Putamen (tissue), 1 donor: ENCODE results near the gene ADGRG2.

ENCODE experiments used
- DNase-seq: peaks from one replicate; pipeline ENCODE4 v3.0.0-alpha.2; 2016; ENCODE audit warnings: low spot score

ADGRG2 gene

DNA sequence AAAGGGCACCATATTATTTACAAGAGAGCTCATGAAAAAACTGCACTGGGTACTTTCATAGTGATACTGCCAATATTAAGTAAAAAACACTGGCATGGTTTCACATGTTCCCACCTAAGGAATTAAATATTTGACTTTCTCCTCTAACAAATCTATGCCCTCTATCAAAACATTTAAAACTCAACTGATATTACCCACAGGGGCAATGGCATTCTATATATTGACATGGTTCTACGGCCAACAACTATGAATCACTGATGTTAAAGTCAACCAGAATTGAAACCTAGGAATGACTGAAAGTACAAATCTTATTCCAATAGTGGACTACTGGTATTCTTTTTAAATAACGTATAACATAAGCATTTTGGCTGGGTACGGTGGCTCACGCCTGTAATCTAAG, 166.6 kb downstream of the ADGRG2 start:
- no peak for DNase-seq

DNA sequence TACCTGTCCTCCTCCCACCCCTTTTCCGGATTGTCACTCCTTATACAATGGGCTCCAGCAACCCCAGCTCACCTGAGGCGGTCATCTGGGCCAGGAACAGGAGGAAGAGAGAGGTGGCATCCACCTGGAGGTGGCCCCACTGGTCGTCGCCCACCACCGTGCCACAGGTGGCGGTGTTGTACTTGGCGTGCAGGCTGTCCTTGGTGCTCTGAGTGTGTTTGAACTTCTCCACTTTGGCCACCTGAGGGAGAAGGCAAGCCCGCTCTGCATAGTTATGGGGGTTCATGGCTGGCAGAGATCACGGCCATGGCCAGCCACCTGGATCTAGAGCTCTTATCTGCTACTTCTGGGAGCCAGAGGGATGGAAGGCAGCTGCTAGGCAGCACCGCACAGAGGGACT, 171.2 kb downstream of the ADGRG2 start:
- DNase-seq, result no peak

DNA sequence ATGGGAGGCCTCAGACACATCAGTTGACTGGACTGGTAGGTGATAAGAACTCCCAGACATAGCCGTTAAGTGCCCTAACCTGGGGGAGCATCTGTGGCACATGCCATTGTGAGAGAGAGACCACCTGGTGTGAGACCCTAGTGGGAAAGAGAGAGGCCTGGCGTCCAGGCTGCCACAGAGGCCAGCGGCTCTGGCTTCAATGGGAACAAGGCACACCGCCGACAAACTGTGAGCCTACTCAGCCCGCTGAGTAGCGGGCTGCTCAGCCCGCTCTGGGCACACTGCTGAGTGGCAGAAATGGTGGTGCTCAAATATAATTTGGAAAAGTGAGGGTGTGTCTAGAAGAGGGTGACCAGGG, 172.3 kb downstream of the ADGRG2 start:
- no peak for DNase-seq

DNA sequence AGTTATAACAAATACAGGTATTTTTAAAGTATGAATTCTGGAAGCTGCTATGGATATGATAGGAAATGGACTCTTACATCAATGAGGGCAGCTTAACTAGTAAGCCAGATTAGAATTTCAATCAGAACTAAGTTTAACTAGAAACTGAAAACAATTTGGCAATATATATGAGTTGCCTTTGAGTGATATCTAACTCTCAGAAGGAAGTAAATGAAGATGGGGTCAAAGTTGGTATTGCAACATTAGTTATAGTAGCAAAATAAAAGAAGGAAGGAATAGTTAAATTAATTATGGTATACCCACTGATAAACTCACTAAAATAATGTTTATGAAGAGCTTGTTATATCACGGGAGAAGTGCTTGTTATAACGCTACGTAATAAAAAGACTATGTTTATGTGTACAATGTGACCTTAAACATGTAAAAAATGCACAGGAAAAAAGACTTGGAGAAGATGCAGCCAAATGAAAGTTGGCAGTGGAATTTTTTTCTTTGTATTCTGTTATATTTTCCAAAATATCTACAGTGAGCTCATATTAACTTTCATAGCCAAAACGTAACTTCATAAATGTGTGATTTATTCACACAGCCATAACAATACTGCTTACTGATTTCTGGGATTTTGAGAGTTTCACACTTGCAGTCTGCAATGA, 172.9 kb downstream of the ADGRG2 start:
- DNase-seq, result no peak

DNA sequence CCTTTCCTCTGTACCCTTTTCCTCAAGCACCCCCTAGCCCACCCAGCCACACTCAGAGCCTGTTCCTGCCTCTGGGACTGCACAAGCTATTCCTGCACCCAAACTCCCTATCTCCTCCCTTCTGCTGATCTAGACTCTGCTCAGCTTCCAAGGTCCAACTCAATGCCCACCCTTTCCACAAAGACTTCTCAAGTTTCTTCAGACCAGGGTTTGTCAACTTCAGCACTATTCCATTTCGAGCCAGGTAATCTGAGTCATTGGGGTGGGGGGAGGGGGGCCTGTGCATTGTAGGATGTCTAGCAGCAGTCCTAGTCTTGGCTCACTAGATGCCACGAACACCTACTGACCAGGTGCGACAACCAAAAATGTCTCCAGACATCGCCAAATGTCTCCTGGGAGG, 175.7 kb downstream of the ADGRG2 start:
- DNase-seq, result no peak

DNA sequence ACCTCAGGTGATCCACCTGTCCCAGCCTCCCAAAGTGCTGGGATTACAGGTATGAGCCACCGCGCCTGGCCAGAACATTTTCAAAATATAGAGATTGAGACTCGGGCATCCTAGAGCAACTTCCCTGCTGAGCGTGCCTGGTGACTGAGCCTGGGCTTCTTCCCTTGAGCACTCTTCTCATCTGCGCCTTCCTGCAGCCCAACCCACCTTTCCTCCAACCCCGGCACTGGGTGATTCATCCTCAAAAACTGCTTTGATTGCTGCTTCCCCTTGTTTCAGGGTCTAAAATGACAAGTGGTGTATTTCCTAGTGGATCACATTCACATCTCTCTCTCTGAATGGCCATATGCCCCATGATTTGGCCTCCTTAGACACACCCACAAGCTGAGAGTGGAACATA, 176.1 kb downstream of the ADGRG2 start:
- DNase-seq, result no peak

DNA sequence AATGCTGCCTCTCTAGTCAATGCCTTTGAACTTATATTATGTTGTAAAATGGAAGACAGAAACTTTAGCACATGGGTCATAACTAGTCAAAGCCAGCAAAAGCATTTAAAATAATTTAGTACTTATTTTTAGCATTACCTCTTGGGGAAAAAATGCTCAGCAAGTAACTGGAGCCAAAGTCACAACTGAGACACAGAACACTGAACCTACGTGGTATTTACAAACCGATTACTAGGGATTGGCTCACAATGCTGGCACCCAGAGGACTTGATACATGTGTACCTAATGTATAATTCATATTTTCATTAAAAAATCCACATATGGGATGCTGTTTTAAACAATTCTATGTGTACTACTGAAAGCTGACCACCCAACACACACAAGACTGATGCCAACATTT, 176.8 kb downstream of the ADGRG2 start:
- DNase-seq, result no peak

DNA sequence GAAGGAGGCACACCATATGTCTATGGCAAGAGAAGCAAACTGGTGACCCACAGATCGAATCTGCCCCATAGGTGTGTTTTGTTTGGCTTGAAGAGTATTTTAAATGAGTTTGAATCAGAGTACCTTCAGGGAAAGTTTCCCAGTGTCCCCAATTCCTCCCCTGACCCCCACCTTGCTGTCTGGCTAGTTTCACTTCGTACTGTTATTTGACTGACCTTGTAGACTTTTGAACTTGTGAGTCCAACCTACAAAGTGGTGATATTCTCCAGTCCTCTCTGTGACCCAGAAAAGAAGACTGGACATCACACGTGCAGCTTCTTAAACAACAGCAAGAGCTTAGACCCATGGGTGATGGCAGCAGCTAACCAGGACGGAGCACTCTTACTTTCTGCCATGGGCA, 177.8 kb downstream of the ADGRG2 start:
- no peak for DNase-seq

DNA sequence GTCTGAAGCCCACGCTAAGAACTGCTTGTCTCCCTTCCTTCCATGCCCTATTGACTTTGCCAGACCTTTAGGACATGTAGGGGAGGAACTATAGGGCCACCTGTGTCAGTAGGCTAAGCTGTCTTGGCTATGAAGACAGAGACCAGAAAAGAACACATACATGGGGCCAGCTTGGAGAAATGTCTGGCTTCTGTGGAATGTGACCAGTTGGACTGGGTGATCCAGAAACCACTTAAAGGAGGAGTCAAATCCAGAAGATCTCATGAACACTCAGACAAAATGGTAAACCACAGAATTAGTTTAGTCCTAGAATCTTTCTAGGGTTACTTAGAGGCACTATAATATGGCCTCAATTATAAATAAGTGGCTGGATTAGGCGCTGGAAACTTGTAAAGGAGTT, 180.4 kb downstream of the ADGRG2 start:
- no peak for DNase-seq
